HG03103 (cell line): Measurements from ENCODE around the gene PER2.
"Not testable (repeated sequence)": the region's sequence is repeated elsewhere in the genome, so short reads cannot be mapped to it uniquely, and the experiment has no call there.

Experiments used
- ATAC-seq: cut with Tn5 transposase; IDR thresholded peaks from one replicate; pipeline ENCODE4 v1.9.1; 2021; ENCODE audit warnings: low read depth; ENCODE audit not compliant: unreplicated experiment

Gene PER2

DNA sequence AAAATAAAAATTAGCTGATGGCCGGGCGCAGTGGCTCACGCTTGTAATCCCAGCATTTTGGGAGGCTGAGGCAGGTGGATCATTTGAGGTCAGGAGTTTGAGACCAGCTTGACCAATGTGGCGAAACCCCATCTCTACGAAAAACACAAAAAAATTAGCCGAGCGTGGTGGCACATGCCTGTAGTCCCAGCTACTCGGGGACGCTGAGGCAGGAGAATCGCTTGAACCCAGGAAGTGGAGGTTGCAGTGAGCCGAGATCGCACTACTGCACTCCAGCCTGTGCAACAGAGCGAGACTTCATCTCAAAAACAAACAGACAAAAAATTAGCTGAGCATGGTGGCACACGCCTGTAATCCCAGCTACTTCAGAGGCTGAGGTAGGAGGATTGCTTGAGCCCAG, 22.3 kb upstream of the PER2 start:
- not testable (repeated sequence) for ATAC-seq

DNA sequence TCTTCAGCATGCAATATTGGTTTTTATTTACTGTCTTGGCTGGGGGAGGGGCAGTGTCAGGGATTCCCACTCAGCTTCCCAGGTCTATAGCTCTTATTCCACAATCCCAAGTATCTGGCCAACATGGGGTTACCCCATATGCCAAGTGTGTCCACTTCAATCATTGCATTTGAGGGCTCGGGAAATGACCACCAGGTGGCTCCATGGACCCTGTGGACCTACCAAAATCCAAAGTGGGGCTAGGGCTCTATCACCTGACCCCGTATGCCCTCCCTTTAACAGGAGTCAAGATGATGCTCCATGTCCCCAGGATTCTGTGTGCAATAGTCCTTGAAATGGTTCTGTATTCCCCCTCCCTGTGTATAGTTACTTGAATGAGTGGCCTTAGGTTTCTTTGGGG, 19.8 kb upstream of the PER2 start:
- no peak for ATAC-seq

DNA sequence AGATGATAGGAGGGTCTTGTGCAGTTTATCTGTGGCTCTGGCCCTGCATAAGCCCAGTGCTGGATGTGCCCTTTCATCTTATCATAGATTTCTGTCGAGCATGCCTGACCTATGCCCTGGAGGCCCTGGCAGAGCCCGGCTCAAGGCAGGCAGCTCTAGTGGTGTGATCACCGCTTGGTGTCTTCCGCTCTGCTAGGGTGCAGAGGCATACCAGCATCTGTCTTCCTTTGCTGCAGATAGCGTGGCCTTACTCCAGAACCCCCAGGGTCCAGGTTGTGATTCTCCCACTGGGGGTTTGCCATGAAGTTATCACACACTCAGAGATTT, 18.2 kb upstream of the PER2 start:
- ATAC-seq, result no peak

DNA sequence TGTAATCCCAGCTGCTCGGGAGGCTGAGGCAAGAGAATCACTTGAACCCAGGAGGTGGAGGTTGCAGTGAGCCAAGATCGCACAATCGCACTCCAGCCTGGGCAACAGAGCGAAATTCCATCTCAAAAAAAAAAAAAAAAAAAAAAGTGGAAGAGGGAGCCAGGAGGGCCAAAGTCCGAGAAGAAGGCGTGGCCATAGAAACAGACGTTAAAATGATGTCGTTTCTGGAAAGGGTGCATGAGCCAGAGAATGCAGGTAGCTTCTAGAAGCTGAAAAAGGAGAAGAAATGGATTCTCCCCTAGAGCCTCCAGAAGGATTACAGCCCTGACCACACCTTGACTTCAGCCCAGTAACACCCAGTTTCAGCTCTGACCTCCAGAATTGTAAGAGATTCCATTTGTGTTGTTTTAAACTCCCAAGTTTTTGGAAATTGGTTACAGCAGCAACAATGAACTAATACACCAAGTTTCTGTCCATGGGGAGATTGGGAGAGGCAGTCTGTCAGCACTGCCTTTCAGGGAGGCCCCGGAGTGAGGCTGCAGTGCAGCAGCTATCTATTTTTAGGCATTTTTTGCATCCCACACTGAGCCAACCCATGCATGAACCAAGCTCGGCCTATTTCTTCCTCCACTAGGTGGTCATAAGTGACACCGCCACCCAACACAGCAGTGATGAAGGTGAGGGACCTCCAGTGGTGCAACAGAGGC, 17.7 kb upstream of the PER2 start:
- ATAC-seq, result no peak

DNA sequence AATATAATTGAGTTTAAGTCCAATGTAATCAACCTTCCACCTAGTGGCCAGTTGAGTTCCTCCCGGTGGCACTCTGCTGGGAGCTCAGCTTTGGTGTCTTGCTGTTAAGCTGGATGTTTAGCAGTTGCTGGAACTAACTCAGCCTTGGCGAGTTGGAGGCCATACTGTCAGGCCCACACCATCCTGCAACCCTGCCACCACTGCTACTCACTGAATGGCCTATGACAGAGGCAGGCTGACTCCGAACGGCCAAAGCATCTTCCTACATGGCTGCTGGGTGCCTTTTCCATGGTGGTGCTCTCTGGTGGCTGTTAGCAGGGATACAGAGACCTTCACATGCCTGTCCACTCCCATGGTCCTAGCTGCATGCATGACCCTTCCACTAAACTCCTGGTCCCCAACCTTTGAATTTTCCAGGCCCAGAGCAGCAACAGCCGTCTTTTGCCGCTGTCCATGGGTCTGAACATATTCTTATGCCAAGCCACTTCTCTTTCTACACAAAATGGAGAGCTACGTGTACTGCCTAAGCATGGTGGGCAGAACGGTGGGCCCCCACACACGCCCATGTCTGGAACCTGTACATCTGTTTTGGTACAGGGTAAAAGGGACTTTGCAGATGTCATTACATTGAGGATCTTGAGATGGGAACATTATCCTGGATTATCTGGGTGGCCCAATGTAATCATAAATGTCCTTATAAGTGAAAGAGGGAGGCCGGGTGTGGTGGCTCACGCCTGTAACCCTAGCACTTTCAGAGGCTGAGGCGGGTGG, 16.9 kb upstream of the PER2 start:
- no peak for ATAC-seq

DNA sequence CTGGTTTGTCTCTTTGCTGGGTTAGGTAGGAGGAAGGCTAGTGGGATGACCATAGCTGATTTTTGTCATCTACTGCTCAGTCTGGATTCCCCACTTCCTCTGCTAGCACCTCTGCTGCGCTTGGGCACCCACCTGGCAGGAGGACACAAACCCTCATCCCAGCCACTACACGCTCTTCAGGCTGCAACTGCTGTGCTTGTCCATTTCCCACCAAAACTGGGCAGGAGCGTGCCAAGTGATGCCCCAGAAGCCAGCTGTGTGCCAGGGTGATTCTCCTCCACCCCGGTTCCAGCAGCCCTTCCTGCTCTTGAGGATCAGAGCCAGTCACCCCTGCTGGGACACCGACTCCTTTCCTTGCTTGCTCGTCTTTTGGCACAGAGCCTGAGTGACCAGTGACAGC, 15.7 kb upstream of the PER2 start:
- ATAC-seq, result no peak

DNA sequence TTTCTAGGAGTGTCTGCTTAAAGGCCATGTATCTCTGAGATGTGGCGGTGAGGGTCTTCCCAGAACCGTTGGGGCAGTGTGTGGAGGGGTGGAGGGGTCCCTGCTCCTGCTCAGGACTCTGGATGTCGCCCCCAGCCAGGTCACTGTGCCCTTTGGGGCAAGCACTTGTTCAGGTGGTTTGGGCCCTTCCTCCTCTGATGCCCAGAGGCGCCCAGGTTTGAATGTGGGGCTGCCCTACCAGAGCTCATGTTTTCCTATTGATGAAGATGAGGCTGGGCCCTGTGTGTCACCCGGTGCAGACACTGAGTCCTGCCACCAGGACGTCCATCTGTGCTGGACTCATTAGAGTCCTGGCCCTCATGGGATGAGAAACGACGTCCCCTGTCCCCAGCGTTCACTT, 14.3 kb upstream of the PER2 start:
- ATAC-seq, result no peak

DNA sequence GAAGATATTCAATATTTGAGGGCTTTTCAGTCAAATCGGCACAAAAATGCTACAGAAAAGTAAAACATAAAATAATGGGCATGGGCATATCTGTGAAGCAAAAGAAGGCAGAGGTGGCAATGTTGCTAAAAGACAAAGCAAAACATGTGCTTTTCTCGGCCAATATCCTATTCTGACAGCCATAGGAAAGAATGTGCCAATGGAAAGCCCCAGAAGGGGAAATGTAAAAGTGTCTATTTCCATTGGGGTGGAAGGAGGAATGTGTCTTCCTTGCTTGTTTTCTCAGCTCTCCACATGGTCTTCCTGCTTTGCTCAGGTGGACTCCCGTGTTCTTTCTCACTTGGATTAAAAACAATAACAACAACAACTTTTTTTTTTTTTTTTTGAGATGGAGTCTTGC, 13.7 kb upstream of the PER2 start:
- ATAC-seq, result no peak

DNA sequence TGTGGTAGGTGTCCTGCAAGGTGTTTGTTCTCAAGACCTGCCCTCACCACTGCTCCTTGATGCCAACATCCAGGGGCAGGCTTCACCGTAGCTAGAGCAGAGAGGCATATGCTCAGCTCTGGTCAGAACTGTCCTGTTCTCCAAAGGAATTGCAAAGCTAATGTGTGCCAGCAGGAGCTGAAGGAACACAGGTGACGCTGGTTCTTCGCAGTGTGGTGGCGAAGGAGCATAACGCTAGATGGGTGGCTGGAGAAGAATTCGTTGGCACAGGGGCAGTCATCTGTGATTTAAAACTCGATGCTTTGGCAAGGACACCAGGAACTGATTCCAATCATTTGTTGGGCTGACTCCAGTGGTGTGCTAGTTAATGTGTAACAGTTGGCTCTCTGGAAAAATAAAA, 11.4 kb upstream of the PER2 start:
- ATAC-seq, result no peak

DNA sequence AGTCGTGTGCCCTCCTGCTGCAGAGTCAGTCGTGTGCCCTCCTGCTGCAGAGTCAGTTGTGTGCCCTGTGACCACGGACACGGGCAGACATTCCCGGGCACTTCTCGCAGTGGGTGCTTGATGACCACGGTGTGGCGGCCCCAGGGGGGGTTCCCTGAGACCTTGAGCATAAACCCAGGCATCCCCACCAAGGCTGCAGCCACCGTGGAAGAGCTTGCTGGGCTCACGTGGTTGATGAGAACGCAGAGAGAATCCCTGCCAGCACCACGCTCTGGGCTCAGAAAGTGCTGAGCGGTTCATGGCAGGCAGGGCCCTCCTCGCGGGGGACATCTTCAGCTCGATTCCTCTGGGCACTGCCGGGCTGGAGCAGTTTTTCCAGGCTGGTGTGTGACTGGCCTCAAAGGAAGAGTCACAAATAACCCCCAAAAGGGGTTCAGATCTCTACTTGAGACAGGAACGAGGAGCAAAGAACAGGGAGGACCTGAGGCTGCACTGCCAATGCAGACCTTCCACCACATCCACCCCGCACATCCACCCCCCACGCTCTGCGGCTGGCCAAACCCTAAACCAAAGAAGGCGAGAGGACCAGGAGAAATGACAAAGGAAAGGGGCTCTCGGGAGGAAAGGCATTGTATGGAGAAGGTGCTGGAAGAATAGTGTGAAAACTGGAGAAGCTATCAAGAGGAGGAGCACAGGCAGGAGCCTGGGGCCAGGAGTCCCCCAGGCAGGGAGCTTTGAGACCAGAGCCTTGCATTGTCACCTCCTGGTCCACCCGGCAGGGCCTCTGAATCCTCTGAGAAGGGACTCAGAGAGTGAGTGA, 8.4 kb upstream of the PER2 start:
- ATAC-seq, result no peak

DNA sequence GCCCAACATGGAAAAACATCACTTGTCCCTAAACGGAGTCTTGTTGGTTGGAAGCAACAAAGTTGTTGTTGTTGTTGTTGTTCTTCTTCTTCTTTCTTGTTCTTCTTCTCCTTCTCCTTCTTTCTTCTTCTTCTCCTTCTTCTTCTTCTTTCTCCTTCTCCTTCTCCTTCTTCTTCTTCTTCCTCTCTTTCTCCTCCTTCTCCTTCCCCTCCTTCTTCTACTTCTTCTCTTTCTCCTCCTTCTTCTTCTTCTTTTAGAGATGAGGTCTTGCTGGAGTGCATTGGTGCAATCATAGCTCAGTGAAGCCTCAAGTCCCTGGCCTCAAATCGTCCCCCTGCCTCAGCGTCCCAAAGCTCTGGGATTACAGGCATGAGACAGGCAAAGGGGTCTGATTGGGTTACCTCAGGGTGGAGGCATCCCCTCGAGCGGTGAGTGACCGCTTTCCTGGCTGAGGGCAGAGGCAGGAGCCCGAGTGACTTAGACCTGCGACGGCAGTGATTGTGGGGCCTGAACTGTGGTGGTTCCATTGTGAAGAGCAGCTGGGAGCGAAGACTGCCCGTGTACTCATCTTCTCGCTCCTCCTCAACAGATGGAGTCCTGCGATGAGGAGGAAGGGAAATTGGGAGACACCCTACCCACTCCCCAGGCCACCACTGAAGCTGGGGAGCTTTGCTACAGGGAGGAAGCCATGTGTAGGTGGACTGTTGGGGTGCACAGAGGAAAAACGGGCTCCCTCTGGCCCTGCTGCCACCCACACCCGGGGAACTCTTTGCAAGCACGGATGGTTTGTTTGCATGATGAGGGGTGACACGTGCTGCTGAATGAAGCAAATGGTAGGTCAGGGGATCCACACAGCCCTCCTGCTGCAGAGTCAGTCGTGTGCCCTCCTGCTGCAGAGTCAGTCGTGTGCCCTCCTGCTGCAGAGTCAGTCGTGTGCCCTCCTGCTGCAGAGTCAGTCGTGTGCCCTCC, 7.0 kb upstream of the PER2 start:
- no peak for ATAC-seq

DNA sequence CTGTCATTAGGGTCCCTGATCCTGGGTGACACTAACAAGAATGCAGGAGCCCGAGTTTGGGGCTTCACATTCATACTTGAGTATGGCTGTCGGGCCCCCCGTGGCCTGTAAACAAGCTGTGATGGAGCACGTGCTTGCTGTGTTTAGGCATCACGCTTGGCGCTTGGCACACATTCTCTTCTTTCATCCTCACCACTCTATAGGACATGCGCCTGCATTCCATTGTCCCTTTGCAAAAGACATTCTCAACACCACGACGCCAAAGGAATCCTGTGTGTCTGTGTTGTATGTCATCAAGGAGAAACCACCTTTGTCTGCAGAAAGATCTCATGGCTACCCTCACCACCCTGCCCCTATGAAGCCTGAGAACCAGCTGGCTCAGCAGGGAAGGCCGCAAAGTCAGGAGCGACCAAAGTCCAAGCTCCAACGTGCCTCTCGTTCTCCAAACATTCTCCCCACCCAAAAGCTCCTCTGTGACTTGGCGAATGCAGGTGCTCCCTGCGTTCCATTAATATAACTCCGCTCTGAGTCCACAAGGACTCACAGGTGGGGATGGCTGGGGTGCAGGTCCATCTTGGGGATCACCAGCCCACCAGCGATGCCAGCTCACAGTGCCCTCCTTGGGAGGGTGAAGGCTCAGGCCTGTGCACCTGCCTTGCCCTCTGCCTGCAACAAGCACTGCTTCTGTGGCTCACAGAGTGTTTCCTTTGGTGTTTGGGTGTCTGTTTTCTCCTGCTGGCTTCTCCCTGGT, 6.2 kb upstream of the PER2 start:
- no peak for ATAC-seq

DNA sequence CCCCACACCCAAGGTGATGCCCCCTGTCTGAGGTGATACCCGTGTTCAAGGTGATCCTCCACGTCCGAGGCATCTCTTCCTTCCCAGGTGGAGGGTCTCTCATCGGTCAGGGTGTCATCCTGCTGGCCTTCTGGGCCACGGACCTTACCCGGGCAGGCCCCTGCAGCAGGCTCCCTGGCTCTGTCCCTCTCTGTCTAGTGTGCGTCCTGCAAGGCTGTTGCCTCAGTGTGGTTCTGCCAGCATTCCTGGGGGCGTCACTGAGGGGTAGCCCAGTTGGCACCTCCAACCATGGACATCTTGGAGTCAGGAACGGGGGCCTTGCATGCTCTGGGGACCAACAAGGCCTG, 5.6 kb upstream of the PER2 start:
- ATAC-seq, result no peak

DNA sequence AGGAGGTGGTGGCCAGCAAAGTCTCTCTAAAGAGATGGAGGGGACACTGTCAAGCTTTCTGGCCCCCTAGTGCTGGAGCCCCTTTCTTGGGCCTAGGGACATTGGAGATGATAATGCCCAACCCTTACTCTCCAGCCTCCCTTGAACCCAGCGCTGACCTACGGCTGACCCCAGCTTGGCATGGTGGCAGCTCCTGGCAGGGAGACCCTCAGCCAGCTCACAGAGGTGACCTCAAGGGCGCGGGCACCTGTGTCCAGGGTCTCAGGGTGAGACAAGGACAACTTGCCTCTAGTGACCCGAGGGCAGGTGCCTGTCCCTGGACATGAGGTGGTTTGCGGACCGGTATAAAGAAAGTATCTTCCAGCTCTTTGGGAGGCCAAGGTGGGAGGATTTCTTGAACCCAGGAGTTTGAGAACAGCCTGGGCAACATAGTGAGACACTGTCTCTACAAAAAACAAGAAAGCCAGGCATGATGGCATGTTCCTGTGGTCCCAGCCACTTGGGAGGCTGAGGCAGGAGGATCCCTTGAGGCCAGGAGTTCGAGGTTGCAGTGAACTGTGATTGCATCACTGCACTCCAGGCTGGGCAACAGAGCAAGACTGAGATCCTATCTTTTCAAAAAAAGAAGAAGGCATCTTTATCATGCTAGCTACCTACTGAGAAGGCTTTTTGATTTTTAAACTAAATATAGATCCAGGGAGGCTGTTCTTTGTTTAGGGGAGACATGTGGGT, 3.3 kb upstream of the PER2 start:
- no peak for ATAC-seq

DNA sequence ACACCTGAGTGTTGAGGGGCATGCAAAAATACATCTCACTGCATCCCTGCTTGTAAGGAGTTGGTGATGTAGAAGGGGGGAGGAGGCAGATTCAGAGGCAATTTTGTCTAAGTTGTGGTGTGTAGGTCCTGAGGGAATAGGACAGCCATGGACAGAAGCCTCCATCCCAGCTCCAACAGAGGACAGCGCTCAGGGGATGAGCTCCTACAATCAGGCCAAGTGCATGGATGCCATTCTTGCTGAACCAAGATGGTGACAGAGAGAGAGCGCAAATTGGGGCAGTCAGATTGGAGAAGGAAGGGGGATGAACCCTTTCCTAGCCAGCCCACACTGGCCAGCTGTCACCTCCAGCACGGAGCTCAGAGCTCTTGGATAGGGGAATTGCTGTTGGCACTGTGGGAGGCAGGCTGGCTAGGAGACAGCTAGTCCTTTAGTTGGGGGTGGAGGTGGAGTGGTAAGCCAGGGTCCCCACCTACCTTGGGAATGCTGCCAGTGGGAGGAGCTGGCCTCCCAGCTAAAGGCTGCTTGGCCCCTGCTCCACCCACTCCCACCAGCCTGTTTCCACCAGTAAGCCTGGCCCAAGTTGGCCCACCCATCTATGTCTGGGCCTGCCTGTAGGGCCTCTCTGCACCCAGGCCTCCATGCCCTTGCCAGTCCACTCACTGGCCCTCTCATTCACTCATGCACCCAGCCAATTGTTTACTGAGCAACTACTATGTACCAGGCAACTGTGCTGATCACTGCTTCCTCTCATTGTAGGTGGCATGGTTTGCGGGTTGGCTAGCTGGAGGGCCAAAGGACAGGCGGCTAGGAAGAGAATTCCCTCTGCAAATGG, 2.5 kb upstream of the PER2 start:
- no peak for ATAC-seq

DNA sequence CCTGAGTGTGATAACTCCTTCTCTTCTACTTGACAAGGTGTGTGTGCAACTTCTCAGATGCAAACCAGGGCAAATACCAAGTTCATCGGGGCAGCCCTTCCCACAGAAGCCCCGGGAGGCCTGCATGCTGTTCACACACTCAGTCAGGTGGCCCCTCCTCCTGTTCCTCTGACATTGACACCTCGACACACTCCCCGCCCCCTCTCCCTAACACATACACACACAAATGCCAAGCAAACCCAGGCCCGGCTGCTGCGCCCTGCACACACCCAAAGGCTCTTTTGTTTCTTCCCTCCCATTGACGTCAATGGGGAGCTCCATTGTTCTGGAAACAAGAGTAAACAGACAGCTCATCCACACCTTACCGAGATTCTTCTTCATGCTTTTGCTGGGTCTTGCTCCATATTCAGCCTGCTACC, 1.7 kb upstream of the PER2 start:
- no peak for ATAC-seq

DNA sequence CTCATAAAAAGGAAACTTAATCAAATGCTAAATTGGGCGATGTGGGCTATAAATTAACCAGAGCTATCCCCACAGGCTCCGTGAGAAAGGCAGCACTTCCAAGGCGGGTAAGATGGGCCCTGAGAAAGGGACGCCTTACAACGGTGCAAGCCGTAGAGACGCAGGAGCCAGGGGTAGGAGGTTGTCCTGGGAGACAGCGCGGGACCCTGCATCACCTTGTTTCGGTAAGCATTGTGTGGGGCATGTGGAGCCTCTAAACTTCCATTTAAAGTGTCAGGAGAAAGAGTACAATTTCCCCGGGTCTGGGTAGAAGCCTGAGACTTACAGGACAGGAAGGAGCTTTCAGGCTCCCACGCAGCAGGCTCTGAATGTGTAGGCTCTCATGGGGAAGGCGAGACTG, 1.2 kb upstream of the PER2 start:
- no peak for ATAC-seq
